ENCODE data around the gene PXMP2. TPM values are rescaled to one million over a fixed set of nuclear protein-coding genes. Genes with fewer than 3 reads are reported as not detected.

The PXMP2 gene
- total RNA-seq, 4 donors from 2014 or later = 22.8 to 87.0 (median 40.3) TPM

DNA sequence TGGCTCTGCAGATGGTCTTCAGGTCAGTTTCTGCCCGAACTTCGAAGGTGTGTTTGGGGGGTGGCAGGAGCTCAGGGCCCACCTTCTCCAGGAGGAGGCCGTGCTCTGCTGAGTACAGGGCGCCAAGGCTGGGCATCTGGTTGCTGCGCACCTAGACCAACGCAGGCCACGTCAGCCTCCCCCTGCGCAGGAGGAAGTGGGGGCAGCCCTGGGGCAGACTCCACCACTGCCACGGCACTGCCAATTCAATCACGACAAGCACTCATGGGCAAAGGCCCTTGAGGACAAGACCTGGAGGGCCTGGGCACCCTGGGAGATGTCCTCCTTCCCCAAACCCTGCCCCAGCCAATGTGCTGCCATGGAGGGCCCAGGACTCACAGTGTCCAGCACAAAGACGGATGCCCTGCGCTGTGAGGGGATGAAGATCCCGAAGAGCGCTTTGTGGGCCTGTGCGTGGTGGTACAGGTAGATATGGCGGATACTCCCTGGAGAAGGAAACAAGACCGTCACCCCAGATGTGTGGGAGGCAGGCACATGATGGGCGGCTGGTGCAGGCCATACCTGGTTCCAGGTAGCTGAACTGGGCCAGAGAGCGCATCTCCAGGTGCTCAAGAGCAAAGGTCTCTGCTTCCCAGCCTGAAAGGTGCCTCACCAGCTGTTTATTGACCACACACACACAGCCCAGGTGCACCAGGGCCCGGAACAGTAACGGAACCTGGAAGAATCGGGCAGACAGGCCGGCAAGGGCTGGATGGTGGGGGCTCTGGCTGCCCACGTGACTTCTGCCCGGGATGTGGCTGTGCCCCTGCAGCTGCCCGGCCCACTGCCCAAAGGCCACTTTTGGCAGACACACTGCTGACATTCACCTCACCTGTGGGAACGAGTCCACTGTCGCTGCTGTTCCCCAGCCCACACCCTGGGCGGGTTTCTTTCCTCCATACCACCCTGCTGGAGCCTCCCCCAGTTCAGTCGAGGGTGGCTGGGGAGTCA lies 44.2 kb upstream of the PXMP2 start:
- TF ChIP-seq, protein P1, sequence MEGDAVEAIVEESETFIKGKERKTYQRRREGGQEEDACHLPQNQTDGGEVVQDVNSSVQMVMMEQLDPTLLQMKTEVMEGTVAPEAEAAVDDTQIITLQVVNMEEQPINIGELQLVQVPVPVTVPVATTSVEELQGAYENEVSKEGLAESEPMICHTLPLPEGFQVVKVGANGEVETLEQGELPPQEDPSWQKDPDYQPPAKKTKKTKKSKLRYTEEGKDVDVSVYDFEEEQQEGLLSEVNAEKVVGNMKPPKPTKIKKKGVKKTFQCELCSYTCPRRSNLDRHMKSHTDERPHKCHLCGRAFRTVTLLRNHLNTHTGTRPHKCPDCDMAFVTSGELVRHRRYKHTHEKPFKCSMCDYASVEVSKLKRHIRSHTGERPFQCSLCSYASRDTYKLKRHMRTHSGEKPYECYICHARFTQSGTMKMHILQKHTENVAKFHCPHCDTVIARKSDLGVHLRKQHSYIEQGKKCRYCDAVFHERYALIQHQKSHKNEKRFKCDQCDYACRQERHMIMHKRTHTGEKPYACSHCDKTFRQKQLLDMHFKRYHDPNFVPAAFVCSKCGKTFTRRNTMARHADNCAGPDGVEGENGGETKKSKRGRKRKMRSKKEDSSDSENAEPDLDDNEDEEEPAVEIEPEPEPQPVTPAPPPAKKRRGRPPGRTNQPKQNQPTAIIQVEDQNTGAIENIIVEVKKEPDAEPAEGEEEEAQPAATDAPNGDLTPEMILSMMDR (IDR thresholded peaks at IDR 0.05; ENCODE audit: low read depth) = no peak

DNA sequence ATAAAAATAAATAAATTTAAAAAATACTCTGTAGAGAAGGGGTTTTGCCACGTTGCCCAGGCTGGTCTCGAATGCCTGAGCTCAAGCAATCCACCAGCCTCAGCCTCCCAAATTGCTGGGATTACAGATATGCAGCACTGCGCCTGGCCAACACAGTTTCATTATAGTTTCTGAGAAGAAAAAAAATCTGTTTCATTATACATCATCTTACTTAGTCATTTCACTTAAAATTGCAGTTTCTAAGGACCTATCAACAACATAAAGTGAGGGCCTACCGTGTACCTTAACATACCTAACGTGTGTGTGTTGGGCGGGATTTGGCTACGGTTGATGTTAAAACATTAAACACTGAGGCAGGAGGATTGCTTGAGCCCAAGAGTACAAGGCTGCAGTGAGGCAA lies 40.5 kb upstream of the PXMP2 start:
- TF ChIP-seq, protein P1 (IDR thresholded peaks at IDR 0.05; ENCODE audit: low read depth) = no peak

- TF ChIP-seq, protein P1 (IDR thresholded peaks at IDR 0.05; ENCODE audit: low read depth) = no peak
These were observed 39.5 kb upstream of the PXMP2 start for GRCh38 chr12:132647858-132648257.

- TF ChIP-seq, protein P1 (IDR thresholded peaks at IDR 0.05; ENCODE audit: low read depth) = no peak
These were observed 38.7 kb upstream of the PXMP2 start for GRCh38 chr12:132648616-132649225.

DNA sequence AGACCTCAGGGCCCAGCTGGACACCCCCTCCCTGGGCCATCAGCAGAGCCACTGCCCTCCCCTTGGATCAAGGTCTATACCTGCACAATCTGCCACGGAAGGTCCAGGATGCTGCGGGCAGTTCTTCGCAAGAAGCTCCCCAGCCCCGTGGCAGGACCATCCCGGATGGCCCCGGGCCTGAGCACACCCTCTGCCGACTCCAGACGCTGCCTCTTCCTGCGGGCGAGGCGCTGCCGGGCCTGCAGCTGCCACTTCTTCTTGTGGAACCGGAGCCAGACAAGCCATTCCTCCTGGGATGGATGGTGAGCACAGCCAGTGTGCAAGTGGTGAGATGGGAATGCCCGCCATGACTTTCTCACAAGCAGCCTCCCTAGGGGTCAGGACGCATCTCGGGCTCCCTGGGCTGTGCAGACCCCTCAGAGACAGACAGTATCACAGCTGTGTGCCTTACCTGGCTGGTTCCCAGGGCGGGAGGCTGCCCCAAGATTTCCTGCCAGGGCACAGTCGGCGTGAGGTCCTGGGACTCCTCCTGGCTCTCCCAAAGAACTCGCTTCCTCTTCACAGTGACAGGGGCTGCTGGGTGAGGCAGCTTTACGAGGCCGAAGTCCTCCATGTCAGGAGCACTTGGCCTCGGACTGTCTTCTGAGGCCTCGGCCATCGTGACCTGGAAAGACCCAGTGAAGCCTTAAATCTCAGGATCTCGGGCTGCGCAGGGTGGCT lies 38.0 kb upstream of the PXMP2 start:
- TF ChIP-seq, protein P1 (IDR thresholded peaks at IDR 0.05; ENCODE audit: low read depth) = no peak

DNA sequence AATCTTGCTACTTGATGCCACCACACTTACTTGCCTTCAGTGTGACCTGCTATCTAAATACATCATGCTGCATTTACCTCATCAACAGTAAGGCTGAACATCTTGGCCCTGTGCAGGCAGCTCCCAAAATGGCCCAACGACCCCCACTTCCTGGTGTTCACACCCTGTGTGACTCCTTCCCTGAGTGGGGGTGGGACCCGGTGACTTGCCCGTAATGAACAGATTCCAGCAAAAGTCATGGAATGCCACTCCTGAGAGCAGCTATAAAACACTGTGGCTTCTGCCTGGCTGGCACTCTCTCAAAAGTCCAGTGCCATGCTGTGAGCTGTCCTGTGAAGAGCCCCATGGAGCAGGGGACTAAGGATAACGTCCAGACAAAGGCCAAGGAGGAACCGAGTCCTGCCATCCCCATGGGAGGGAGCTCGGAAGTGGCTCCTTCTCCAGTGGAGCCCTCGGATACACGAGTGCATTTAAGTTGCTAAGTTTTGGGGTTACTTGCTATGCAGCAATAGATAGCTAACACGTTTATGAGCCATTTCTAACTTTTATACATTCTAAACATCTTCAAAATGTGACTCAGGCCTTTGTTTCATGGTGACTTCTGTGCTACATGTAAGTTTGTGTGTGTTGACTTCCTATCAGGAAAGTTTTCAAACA lies 35.8 kb upstream of the PXMP2 start:
- TF ChIP-seq, protein P1 (IDR thresholded peaks at IDR 0.05; ENCODE audit: low read depth) = no peak

All from subcutaneous adipose tissue (tissue), 4 donors.